Measurements from ENCODE around the gene PRXL2B.

PRXL2B gene

DNA sequence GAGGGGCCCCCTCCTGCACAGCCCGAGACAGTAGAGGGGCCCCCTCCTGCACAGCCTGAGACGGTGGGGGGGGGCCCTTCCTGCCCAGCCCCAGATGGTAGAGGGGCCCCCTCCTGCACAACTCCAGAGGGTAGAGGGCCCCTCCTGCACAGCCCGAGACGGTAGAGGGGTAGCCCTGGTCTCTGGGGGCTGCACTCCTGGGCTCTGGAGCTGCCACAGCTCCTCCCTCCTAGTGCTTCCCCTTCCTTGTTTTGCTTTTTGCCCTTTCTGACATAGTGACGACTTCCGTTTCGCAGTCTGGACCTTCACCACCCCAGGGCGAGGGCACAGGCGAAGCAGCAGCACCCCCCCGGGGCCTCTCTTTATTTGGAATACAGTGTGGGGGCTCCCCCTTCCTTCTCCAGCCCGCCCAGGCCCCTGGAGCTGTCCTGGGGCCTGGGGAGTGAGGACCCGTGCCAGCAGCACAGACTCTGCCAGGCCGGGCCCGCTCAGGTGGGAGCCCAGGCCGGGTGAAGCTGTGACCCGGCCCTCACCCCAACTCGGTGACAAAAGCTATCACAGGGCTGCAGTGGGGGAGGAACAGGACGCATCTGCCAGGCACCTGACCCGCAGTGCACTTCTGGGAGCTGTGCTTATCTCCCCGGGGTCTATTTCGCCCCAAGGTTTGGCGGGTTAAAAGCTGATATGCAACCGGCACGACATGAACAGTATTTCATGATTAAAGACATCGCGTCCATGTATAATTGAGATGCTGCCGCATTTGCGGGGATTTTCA lies 1.1 kb upstream of the PRXL2B start:
- DNase-seq (ENCODE audit: low read depth): peak; percentile 33

DNA sequence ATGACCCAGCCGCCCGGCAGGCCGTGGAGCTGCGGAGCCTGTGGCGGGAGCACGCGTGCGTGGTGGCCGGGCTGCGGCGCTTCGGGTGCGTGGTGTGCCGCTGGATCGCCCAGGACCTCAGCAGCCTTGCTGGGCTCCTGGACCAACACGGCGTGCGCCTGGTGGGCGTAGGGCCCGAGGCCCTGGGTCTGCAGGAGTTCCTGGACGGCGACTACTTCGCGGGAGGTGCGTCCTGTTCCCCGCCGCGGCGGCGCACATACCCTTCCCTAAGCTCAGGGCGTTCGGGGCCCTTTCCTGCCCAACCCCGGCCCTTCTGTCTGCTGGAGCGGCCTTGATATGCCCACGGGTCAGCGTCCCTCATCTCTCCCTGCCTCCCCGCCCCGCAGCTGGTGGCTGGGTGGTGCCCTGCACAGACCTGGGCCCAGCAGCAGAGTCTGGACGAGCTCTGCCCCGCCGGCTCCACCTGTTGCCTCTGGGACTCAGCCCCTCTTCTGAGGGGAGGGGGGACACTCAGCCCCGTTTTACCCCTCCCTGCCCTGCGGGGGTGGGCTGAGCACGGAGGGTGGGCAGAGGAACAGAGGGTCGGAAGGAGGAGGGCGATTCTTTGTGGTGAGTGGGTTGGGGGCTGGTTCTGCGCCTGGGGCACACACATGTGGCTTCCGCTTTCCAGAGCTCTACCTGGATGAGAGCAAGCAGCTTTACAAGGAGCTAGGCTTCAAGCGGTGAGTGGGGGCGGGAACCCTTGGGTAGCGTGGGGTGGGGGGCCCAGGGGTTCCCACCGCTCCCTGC lies 688 bp downstream of the PRXL2B start:
- peak; percentile 27 for DNase-seq (ENCODE audit: low read depth)

DNA sequence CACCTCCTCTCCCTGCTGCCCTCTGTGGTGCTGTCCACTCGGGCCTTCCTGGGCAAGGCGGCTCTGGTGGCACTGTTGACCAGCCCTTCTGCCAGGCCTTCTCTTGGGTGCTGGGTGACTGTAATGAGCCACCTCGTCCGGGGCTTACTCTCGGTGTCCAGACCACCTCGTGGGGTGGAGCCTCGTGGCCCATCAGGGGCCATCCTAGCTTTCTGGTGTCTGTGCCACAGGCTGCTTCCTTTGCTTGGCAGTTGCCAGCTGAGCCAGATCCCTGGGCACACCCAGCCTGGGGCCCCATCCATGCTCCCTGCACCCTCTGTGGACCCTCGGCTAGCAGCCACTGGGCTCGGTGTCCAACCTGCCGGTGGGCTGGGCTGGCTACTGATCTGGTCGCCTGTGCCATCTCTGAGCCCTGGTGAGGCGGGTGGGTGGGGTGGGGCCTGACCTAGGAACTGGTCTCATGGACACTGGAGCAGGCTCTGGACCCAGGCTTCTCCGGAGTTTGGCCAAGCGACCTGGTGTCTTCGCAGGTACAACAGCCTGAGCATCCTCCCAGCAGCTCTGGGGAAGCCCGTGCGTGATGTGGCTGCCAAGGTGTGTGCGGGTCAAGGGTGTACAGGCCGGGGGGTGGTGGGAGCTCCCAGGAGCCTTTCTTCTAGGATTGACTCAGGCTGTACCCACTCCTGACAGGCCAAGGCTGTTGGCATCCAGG lies 1.4 kb downstream of the PRXL2B start:
- DNase-seq (ENCODE audit: low read depth): no peak

DNA sequence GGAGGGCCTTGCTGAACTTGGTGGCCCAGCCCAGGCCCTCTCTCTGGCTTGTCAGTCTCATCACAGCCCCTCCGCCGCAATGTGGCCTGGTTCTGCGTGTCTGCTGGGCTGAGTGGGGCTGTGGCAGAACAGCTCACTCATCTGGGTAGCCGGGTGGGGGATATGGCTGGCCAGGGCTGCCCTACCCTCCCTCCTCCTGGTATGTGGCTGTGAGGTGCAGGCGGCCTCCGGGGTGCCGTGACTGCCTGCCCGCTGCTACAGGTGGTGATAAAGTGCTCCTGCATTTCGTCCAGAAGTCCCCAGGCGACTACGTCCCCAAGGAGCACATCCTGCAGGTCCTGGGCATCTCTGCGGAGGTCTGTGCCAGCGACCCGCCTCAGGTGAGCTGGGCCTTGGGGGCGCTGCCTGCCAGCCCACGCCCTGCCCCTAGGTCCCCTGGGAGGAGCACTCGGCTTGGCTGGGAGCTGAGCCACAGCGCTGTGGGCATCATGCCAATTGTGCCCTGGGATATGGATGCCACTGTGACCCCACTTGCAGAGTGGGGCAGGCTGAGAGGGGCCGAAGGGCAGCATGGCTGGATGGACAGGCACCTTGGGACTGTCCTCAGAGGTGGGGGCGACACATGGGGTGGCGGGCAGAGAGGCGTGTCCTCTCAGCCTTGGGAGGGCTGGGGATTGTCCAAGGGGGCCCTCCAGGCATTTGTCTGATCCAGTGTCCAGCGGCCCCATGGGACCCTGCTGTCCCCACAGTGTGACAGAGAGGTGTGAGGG lies 2.3 kb downstream of the PRXL2B start:
- DNase-seq (ENCODE audit: low read depth): no peak

DNA sequence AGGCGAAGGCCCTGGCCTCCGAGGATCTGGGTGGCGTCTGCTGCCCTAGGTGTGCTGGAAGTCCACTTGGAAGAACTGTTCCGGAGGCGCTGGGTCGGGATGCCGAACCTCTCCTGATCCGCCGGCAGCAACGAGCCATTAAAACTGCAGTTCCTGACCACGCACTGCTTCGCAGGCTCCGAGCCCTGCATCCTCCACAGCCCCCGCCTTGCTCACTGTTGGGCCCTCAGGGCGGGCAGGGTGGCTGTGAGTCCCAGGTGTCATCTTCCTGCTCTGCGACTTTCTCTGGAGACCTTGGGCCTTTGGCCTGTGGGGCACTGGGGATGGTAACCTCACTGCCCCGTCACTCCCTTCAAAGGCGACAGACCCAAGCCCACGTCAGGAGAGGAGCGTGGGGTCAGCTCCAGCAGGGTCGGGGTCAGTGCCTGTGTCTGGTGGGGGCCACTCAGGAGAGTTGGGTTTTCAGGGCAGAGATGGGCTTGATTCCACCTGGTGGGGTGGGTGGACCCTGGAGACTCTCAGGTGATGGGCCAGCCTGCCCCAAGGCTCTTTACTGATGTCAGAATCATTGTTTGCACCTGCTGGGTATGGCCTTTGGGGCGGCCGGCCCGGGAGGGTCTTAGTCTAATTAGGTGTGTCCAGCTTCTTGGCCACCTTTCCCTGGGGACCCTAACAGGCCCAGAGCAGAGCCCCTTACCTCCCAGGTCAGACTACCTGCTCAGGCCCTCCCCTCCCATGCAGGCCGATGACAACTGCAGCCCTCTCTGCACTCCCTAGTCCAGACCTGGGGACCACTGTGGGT lies 3.1 kb downstream of the PRXL2B start:
- DNase-seq (ENCODE audit: low read depth): no peak

DNA sequence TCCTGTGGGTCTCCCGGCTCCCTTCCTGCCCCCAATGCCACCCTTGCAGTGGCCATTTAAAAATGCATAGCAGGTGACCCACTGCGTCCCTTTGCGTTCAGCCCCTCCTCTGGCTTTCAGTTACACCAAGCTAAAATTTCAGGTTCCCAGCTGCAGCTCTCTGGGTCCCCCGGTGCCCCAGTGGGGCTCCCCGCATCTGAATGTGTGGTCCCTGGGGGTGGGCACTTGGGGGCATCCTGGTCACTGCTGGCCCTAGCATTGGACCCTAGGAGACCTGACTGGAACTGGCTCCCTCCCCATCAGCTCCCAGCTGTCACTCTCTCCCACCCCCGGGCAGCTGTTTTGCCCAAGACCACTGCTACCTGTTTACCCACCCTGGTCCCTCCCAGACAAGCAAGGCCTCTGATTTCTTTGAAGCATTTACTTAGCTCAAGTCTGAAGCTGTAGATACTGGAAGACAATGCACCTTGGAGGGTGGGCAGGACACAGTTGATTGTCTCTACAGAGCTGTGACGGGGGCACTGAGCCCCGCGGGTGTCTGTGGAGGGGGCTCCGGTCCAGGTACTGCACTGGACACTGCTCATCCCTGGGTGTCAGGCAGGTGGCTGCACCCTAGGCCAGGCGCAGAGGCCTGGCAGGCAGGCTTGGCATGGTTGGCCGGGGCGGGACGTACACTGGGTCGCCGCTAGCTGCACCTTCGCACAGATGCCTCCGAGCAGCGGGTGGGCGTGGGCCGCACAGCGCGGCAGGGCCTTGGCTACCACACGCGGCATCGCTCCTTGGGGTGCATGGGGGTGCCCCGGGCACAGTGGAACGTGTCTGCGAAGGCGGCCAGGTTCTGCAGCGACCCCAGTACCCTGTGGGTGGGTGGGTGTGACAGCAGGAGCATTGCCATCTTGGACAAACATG lies 3.9 kb downstream of the PRXL2B start:
- no peak for DNase-seq (ENCODE audit: low read depth)

DNA sequence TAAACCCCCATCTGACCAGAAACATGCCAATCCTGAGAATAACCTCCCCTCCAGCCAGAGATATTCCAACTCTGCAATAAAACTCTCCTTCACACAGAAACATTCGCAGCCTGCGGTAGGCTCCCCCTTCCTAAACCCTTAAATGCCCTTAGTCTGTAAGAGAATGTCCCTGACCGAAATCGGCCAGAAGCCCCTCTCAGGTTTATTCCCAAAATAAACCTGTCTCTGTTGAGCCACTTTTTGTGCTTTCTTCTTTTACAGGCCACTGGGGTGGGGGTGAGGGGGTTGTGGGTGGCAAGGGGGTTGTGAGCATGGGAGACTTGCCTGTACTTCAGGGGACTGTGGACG lies 4.6 kb downstream of the PRXL2B start:
- DNase-seq (ENCODE audit: low read depth): no peak

DNA sequence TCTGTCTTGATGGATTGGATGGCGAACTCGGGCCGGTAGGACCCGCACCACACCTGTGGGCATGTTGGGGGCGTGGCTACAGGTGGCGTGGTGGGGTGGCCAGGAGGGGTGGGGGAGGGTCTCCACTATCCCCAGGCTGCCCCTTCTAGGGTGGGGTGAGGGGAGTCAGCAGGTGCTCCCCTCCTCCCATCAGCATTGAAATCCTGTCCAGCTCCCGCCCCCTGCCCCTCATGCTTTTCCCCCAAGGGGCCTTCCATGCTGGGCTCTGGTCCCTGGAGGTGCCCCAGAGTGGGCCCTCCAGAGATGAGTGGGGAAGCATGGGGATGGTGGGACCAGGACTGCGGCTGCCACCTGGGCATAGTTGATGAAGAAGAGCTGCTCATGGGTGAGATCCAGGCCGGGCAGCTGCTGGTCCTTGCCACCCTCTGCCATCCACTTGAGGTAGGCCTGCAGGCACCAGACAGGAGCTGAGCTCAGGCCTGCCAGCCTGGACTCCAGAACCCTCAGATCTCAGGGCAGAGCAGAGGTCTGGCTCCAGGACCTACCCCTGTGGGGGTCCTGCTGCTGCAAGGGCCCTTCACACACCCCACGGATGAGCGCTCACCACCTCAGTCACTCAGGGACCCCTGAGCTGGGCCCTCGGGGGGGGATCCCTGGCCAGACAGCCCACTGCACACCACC lies 5.1 kb downstream of the PRXL2B start:
- DNase-seq (ENCODE audit: low read depth): no peak

DNA sequence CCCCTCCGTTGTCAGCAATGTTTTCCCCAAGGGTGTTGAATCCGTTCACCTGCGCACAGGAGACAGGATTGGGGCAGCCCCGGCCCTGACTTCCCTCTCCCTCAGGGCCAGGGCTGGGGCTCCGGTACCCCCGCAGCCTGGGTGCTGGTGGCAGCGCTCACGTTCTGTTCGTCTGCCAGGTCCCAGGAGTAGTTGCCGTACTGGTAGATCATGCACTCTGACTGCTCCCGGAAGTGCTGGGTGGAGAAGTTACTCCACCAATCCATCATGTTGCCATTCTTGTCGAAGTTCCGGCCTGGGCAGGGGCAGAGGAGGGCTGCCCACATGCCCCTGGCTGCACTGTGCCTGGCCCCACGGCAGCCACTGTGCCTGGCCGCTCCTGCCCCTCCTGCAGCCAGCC lies 6.1 kb downstream of the PRXL2B start:
- no peak for DNase-seq (ENCODE audit: low read depth)

DNA sequence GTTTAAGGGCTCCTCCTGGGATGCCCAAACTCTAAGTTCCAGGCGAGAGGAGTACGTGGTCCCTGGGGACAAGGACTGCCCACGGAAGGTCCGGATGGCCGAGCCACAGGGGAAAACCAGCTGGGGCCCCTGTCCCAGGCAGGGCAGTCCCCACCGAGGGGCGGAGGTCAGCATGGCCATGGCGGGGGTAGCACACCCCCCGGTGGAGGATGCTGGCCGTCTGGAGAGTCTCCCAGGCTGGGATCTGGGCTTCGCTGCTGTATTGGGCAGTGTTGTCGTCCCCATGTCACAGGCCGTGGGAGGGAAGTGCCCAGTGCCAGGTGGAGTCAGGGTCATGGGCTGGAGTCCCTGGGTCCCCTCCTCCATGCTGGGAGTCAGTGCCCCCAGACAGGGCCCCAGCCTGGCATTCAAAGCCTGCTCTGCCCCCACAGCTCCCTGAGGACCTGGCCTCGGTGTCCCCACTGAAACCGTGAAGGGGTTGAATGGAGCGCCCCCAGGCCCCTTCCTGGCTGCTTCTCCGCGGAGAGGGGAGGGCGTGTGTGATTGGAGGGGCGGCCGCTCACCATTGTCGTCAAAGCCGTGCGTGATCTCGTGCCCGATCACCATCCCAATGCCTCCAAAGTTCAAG lies 6.8 kb downstream of the PRXL2B start:
- no peak for DNase-seq (ENCODE audit: low read depth)

DNA sequence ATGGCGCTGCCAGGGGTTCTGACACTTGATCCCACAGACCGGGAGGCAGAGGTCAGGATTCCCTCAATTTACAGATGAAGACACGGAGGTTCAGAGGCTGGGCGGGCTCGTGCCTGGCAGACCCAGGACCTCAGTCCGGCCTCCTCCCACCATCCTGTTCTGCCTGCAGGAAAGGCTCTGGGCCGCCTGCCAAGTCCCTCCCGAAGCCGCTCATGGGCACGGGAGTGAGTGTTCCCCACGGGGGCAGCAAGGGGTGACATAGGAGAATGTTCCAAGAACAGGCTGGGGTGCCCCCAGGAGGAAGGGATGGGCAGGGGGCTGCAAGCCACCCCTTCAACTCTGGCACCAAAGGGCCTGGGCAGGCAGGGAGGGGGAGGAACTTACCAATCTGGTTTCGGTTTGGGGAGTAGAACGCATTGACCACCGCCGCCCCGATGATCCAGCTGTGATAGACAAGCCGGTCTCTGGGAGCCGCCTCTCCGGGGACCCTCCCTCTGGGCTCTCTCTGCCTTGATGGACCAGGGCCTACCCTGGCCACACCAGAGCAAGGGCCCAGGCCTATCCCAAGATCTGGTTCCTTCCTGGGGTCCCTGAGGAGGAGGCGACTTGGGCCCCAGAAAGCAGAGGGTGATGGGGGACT lies 7.5 kb downstream of the PRXL2B start:
- peak; percentile 21 for DNase-seq (ENCODE audit: low read depth)

DNA sequence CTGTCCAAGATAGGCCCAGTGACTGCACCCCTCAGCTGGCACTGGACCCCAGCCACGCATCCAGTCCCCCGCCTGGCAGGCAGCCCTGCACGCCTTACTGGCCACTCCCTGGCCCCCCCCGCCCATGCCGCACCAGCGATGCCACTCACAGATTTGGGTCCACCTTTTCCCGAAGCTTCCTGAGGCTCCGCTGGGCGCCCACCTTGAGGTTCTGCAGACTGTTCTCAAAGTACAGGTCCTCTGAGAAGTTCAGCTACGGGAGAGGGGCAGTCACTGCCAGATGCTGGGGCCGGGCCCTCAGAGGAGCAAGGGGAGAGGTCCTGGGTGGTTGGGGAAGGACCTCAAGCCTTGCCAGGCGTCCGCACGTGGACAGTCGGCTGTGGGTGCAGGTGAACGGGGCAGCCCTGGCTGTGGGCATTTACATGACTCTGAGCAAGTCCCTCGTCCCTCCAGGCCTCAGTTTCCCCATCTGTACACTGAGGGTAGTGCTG lies 8.1 kb downstream of the PRXL2B start:
- no peak for DNase-seq (ENCODE audit: low read depth)

DNA sequence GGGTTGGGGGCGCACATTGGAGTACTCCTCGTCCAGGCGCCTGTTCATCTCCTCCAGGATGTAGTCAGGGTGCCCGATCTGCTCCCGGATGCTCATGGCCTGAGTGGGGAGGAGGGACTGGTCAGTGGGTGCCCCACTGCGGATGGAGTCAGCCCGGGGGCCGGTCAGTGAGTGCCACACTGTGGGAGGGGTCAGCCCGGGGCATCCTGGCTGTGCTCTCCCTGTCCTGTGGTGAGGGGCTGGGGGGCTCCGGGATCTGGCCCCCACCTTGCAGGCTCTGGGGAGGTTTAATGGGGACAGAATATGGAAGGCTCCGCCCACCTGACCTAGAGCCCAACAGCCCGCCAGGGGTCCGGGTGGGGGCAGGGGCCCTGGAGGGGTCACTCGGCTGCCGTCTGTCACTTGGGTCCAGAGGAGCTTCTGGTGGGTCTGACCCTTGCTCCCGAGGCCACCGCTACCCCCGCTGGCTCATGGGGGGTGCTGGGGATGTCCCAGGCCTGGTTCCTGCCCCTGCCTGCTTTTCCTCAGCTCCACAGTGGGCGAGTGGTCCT lies 8.8 kb downstream of the PRXL2B start:
- DNase-seq (ENCODE audit: low read depth): no peak

DNA sequence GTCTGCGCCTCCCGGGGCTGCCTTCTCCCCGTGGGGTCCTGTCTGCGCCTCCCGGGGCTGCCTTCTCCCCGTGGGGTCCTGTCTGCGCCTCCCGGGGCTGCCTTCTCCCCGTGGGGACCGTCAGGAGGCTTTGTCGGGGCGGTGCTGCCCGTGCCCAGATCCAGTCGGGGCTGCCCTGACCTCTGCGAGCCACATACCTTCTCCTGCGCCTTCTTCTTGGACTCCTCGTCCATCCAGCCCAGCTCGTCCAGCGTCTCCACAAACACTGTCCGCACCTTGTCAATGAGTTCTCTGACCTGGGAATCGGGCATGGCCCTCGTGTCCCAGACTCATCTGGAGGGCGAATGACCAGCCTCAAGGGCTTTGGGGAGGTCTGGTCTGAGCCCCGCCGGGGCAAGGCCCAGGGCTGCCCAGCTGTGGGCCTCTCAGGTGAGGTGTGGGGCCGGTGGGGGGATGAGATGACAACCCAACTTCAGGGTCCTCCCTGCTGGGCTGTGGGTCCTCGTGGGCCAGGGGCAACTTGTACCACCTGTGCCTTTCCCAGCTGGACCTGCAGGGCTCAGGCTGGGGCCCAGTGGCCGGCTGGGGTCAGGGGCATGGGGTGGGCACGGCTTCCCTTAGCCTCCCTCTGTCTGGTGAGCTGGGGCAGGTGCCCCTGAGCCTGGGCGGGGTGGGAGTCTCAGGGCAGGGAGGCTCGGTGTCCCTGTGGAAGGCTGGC lies 9.4 kb downstream of the PRXL2B start:
- no peak for DNase-seq (ENCODE audit: low read depth)

DNA sequence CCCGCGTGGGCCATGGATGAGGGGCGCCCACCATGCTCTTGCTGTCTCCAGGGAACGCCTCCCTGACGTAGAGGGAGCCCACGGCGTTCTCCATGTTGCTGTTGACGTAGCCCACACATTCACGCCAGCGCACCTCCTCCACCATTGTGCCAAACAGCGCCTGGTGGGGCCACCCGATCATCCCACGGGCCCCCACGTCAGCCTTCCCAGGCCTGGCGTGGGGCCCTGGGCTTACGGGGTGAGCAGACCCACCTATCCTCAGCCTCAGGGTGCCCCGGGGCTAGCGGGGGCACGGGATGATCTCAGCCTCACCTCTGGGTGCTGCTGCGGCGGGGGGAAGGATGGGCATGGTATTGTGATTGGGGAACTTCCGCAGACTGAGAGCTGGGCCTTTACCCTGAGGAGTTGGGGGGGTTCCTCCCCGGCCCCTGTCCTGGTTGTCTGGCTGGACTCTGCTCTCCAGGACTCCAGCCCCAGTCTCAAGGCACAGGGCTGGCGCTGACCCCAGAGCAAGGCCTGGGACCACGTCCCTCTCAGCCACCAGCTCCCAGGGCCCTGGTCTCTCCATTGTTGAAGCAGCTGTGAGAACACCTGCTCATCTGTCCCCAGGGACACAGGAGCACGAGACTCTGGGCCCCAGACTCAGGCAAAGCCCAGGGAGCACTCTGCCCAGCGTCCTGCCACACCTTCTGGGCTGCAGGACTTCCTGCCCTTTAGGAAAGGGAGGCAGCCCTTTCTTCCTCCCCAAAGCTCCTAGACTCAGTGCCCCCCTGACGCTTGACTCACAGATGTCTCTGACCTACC lies 10.2 kb downstream of the PRXL2B start:
- DNase-seq (ENCODE audit: low read depth): no peak

DNA sequence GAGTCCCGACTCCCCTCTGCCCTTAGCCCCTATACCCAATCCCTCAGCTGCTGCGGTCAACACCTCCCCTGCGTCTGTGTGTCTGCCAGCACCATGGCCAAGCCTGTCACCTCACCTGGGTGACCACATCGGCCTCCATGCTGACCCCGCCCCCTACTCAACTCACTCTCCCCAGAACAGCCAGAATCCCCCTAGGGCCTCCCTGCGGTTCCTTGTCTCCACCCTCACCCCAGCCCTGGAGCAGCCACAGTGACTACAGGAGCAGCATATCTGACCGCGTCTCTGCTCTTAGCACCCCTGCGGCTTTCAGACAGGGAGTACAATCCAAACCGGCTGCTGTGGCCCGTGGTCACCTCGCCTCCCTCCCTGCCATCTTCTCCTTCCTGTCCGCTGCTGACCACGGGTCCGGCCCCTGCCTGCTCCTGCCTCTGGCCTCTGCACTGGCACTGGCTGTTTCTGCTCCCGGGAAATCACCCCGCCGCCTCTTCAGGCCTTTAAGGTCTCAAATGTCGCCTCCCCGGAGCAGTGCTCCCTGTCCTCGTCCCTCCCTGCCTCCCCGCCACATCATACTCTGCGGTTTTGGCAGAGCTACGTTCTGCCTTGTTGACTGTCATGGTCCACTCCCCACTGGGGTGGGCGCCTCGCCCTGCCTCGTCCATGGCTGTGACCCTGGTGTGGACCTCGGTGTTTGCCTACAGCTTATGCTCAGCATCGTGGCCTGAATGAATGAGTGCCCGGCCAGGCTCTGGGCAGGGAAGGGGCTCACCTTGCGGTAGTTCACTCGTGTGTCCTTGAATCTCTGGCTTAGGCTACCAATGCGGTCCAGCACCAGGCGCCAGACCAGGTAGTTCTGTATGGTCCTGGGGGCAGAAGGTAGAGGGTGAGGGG lies 11.1 kb downstream of the PRXL2B start:
- DNase-seq (ENCODE audit: low read depth): no peak
